COLO668 (cell line): ENCODE data around the gene PLSCR4.

ENCODE experiments used
- DNase-seq: peaks from one replicate; lab custom pipeline; 2025; ENCODE audit not compliant: unreplicated experiment; lab: John Stamatoyannopoulos, UW

PLSCR4 gene

DNA sequence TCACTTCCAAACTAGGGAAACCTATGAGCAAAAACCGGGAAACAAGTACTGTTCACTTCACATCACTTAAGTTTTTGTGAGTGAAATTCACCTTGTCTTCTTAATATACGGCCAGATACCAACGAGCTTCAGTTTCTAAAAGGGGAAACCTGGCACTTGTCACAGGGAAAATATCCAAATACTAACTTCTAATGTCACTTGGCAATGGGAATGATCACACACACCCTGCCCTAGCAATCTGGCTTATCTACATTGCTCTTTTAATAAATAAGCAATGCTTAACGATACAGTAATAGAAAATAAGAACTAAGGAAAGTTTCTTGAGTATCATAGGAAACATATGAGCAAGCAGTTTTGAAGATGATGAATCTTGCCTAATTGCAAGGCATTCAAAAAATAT, 55.3 kb downstream of the PLSCR4 start:
- no peak for DNase-seq

DNA sequence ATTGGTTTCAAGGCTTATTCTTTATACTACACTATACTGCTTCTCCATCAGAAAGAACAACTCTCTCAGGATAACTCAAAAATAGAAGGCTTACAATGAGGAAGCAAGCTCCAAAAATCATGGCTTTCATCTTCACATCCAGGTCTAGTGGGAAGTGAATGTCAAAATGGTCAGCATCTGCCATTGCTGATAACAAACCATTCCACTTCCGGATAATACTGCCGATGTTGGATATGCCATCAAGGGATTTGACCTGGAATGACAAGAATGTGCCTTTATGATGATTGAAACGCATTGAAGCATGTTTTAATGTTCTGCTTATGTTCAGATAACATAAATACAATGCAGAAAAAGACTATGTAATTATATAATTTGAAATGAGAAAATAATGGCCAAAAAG, 55.9 kb downstream of the PLSCR4 start:
- DNase-seq, result no peak

DNA sequence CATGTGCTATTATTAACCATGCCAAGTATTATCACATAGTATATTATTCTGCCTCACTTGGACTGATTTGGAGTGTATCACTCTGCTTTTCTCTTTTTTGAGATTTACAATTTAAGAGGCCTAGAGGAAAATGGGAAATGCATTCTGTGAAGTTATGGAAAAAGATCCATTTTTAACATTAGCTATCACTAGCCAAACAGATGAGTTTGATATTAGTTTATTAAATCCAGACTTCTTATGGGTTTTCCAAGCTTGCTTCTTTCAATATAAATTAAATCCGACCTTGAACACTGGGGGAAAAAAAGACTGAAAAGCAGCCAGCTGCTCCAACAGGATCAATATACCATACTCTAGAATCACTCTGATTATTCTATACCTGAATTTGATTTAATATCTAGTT, 59.9 kb downstream of the PLSCR4 start:
- DNase-seq, result no peak

DNA sequence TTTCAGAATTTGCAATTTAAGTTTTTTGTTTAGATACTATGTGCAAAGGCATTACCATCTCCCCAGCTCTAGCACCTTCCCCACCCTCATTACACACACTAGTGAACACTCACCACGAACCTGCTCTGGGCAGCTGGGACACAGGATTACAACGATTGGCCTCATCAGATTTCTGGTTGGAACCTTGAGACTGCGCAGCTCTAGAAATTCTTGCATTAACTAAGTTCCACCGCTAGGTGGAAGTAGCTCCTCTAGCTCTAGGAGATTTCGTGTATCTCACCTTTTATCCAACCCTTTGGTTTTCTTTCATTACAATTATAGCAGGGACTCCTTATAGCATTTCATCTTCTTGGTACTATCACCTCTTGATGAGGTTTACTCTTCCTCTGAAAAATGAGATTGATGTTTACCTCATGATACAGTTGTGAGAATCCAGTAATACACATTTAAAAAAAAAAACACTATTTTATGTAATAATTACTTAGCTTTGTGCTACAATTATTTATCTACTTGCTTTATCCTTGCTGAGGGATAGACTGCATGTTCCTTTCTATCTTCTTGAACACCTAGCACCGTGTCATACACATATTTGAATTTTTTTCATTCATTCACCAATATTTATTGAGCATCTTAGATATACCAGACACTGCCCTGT, 61.3 kb downstream of the PLSCR4 start:
- DNase-seq, result no peak

DNA sequence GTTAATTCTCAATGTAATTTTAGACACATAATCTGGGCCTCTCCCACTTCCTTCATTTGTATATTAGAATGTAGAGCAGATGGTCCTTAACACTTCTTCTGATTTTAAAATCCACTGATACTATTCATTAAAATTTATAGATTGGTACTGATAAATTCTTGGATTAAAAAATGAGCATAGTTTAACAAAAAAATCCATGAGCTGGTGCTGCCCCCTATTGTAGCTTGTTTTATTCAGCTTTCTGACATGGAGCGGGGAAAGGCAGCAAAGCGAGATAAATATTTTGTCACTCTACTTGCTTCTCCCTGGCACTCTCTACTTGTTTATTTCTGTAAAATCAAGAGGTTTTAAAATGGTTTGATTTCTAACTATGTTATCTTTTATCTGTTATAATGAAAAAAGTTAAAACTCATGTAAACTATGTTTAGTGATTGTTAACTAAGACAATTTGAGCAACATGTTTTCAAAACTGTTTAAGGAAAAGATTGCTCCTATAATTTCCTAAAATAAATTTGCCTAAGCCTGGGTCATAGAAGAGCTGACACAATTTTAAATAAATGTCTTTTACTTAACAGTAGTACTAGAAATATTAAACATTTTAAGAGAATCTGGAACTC, 63.5 kb downstream of the PLSCR4 start:
- DNase-seq, result no peak

DNA sequence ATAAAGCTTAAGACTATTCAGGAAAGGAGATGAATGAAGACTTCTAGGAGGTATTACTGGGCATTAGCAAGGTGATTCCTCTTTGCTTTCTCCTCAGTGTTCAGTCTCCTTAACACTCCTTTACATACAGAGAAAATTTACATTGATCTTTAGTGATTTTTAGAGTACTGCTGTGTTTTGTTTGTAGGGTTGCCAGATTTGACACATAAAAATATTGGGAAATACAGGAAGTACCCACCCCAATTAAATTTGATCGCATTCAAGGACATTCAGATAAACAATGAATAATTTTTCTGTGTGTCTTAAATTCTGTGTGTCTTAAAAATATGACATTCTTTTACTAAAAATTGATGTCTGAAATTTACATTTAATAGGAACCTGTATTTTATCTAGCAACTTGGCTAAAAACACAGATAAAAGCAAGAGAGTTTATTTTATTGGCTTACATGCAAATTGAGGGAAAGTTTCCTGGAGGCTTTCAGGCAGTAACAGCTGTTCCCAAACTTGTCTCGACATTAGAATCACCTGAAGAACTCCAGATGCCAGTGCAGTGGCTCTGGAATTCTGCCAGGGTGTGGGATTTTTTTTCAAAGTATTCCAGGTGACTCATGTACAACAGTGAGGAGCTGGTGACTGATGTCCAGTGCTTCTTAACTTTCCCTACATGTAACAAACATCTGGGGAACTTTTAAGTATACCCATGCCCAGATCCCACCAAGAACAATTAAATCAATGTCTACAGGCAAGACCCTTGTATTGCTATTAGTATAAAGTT, 66.5 kb downstream of the PLSCR4 start:
- no peak for DNase-seq

DNA sequence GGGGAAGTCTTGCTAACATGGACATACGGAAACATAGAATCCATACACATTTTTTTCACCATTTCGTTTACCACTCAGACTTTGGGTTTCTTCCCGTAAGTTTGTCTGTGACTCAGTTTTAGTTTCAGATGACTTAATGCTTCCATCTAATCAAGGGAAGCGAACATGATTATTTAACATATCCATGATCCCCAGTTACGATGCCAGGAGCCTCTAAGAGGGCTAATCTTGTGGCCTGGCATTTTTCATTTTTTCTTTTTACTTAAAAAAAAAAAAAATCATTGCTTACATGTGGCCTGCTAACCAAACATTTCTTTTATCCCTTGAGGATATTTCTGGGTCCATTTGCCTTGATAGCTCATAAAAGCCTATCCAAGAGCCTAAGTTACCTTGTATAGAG, 69.7 kb downstream of the PLSCR4 start:
- DNase-seq, result no peak

DNA sequence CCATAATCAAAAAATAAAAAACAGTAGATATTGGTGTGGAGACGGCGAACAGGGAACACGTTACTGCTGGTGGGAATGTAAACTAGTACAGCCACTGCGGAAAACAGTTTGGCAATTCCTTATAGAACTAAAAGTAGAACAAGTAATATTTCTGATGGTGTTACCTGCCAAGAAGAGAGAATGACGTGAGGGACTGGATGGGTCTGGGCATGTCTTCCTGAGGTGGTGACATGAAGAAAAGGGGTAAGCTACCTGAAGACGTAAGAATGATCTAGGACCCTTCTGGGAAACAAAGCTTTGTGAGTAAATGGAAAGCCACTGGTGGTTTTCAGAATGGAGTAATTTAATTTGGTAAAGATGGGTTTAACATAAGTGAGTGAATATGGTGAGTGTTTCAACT, 70.5 kb downstream of the PLSCR4 start:
- no peak for DNase-seq

DNA sequence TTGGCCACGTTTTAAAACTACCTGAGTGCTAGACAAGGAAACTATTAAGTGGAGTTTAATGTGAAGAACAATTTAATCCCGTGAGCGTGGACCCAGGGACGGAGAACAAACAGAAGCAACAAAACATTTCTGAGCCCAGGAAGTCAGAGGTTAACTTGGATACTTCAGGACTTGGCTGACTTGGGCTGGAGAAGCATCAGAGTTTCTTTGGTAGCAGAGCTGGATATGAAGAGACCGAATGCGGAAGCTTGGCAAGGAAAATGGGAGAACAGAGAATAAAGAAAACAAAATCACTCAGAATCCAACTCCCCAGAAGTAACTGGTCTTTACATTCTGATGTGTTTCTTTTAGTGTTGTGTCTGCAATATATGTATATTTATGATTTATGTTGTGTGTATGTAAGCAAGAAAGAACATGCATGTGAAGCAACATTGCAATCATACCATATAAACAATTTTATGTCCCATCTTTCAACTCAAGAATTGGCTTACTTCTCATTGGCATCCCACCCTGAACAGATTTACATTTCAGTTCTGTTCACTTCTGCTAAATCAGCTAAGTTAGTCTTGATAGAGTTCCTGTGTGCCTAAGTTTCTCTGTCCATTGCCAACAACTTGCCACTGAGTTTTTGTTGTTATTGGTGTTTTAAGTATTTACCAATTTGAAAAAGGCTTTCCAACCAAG, 72.8 kb downstream of the PLSCR4 start:
- DNase-seq, result no peak

DNA sequence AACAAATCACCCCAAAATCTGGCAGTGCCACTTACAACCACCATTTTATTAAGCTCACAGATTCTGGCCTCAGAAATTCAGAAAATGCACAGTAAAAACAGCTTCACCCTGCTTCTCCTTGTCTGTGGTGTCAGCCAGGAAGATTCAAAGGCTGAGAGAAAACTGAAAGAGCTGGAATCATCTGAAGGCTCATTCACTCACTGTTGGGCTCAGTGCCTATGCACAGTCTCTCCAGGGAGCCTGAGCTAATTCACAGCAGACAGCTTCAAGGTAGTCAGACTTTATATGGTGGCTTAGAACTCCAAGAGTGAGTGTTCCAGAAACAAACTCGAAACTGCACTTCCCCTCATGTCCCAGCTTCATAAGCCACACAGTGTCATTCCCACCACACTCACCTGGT, 73.4 kb downstream of the PLSCR4 start:
- no peak for DNase-seq

DNA sequence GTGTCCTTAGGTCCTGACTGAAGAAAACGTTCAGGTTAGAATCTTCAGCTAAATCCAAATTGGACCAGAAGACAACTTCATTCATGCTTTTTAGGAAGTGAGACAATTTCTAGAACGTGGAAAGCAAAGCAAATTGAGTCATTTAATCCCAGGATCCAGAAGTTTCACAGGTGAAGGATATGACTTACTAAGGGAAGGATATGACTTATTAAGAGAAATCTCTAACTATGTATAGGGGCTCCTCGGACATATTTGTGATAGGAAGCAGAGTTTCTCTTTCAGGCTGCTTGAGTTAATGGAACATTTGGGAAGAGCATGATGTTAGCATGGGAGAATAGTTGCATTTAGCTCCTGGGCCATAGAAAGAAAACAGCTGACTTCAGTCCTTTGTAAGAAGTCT, 73.8 kb downstream of the PLSCR4 start:
- no peak for DNase-seq

DNA sequence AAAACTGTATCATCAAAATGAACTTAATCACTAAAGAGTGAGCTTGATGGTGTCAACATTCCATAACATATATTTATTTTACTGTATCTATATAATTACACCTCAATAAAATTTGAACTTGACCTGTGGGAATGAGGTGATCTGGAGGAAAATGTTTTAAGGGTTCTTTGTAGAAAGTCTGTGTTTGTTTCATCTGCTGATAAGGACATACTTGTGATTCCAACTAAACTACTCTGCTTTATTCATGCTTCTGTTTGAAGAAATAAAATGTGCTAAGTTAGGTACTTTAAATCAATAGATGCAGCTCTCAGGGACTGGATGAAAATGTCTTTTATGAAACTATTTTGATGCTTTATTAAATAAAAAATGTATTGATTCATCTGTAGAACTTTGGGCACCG, 78.3 kb downstream of the PLSCR4 start:
- no peak for DNase-seq

DNA sequence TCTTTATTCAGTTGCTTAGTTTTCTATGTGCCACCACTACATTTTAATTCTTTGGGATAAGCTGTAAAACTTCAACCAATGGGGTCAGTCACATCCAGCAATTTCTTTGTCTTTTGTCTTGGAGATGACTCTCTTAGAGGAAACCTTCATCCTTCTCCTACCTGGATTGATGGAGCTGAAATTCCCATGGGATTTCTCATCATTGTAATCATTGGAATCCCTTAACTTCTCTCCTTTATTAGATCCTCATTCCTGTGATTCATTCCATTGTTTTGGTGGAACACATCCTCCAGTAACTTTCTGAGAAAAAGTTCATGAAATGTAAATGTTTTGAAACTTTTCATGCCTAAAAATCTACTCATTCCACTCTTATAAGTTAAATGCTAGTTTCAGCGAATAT, 80.3 kb downstream of the PLSCR4 start:
- DNase-seq, result no peak

DNA sequence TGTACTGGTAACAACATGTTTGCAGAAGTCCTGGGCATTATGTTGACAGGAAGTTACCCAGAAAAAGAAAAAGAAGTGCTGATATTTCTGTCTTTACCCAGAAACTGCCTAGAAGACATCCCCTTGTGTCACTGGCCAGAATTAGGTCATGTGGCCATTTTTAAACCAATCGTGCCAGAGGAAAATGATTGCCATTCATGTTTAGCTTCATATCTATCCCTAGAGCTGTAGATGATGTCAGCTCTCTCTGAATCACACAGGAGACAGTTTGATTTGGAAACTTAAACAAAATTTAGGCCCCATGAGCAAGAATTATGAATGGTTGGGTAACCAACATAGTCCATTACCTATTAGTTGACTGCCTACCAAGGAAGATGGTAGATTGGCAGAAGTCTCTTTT, 81.0 kb downstream of the PLSCR4 start:
- no peak for DNase-seq

DNA sequence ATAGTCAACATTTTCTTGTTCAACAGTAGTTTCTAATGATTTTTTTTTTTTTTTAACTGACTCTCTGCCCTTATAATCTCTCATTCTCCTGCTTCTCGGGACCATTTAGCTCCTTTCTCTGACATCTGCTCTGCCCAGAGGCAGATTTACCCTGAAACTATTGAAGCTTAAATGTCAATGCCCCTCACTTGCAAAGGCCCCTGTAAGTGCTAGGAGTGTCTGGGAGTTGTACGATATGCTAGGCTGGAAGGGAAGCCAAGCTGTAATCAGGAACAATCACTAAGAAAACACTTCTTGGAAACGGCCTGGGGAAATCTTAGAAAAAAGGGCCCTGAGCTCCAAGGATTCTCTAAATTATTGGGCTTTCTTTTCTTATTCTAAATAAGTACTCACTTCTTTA, 84.1 kb downstream of the PLSCR4 start:
- no peak for DNase-seq

DNA sequence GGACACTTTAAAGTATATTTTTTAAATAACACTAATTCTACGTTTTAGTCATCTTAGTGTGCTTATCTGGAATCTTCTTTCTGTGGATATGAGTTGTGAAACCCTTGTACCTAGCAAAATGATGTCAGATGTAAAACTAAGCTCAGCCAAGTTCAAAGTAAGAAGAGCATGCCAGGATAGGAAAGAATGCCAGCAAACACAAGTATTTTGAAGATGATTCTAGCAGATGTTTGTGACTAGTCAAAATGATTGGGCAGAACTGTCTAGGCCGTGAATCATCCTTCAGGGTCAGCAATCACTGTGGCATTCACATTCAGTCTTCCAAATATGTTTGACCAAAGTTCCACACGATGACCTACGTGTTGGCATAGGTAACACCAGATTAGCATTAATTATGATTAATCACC, 84.5 kb downstream of the PLSCR4 start:
- no peak for DNase-seq

DNA sequence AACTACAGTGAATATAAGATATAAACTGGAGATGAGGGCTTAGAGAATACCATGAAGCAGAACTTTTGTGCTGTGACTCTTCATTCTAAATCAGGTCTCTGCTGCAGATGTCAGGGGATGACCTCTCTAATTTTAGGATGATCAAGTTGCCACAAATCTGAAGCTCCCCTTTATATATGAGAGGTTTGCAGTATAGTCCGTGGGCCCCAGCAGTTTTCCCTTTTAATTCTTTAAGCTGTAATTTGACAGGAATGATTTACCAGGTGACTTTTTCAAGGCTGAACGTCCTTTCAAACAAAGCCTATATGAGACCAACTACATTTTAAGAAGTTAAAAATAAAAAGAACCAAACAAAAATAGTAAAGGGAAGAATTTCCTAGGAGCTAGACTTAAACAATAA, 85.0 kb downstream of the PLSCR4 start:
- no peak for DNase-seq

DNA sequence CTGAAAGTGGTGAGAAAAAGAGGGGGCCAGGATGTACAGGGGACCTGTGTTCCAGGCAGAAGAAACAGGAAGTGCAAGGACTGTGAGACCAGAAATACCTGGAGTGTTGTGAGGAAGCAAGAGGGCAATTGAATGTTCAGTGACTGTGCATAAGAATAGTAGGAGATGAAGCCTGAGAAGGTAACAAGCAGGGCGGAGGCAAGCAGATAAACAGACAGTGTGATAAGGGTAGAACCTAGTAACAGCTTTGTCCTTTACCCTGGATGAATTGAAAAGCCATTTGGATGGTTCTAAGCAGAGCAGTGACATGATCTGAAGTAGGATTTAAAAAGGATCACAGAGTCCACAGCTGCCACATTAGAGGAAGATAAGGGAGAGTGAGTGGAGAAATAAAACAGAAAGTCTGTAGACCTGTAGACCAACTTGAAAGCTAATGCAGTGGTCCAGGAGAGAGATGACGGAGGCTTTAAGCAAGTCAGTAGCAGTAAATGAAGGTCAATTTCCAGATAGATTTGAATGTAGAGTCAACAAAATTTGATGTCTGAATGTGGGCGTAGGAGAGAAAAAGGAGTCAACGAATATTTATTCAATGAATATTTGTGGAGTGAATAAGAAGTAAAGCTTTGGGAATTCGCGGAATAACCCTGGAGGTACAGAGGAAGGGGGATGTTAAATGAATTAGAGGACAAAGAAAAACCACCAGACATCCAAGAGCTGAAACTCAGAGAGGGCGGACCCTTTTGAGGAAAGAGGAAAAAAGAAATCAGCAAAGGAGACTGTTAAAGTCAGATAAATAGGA, 85.7 kb downstream of the PLSCR4 start:
- no peak for DNase-seq

DNA sequence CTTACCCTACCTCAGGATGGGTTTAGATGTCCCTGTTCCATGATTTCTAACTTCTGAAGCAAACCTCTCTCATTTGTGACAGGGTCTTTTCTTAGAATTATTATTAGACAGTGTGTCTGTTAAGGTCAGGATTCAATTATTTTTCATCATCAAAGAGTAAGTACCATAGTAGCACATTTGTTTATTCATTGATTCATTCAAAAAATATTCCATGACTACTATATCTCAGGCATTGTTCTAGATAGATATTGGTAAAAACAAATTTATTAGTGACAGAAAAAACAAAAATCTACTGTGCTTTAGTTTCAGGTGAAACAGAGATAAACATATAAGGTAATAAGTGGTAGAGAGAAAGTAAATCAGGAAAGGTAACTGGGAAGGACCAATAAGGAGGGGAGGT, 86.4 kb downstream of the PLSCR4 start:
- no peak for DNase-seq

DNA sequence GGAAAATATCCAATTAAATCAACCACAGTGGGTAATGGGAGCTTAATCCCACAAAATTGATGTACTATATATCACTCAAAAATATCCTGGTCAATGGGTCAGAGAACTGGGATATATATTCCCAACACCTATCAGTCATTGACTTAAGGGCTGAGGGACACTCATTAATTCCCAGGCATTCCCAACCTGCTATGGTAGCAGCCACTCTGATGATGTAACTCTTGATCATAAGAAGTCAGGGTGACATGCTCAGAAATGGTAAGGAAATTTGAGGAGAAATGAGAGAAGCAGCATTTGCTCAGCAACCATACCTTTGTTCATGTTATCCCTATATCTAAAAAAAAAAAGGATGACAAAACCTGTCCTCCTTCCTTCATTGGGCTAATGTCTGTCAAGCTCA, 86.8 kb downstream of the PLSCR4 start:
- no peak for DNase-seq

DNA sequence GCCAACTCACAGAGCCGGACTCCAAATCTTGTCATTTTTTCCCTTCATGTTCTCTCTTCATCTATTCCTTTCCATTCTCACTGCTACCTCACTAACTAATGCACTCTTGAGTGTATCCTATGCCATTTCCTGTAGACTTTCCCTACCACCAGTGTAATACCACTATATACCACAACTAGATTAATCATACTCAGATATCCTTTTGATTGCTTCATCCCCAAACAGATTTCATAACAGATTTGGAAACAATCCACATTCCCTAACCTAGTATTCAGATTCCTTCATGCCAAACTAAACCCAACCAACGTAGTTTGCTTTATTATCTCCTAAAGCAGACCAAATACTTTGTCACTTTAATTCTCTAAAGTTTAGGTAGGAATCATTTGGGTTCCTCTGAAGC, 87.3 kb downstream of the PLSCR4 start:
- DNase-seq, result no peak
